Liver (tissue), 9 donors: Measurements from ENCODE around the gene LYRM1. TPM values are rescaled to one million over a fixed set of nuclear protein-coding genes. Genes with fewer than 3 reads are reported as not detected.
"Not testable (repeated sequence)": the region's sequence is repeated elsewhere in the genome, so short reads cannot be mapped to it uniquely, and the experiment has no call there.

Source experiments
- DNase-seq: peaks from one replicate; pipeline ENCODE4 v3.0.0-alpha.2; 2017; ENCODE audit warnings: low spot score
- H3K27ac ChIP-seq, 2 donors: one replicate each; pipeline ENCODE4 v1.7.0; 2013; ENCODE audit warnings: inconsistent platforms in 2 of 2, low read length in 2 of 2, control low read depth in 1 of 2, low read depth in 1 of 2, mild to moderate bottlenecking in 1 of 2
- H3K27me3 ChIP-seq, 4 donors: one replicate each; pipeline versions ENCODE4 v1.6.1 to v1.7.0; 2013; ENCODE audit warnings: low read length in 3 of 4, inconsistent platforms in 1 of 4, mild to moderate bottlenecking in 1 of 4, moderate library complexity in 1 of 4; ENCODE audit not compliant: control insufficient read depth in 4 of 4, insufficient read depth in 4 of 4
- H3K36me3 ChIP-seq, 4 donors: one replicate each; pipeline versions ENCODE4 v1.6.1 to v1.7.0; 2013; ENCODE audit warnings: low read length in 3 of 4, mild to moderate bottlenecking in 3 of 4, low read depth in 1 of 4, moderate library complexity in 1 of 4; ENCODE audit not compliant: control insufficient read depth in 4 of 4, insufficient read depth in 3 of 4
- H3K4me1 ChIP-seq, 4 donors: one replicate each; pipeline versions ENCODE4 v1.6.1 to v1.7.0; 2013; ENCODE audit warnings: low read length in 3 of 4, mild to moderate bottlenecking in 3 of 4, moderate library complexity in 1 of 4; ENCODE audit not compliant: control insufficient read depth in 4 of 4, insufficient read depth in 4 of 4
- H3K4me3 ChIP-seq, 3 donors: one replicate each; pipeline versions ENCODE4 v1.6.1 to v1.7.0; 2013; ENCODE audit warnings: low read length in 3 of 3, control low read depth in 1 of 3, low read depth in 1 of 3, mild to moderate bottlenecking in 1 of 3
- H3K9ac ChIP-seq, 2 donors: one replicate each; pipeline ENCODE4 v1.7.0; 2013; ENCODE audit warnings: low read length in 2 of 2, mild to moderate bottlenecking in 2 of 2, moderate library complexity in 2 of 2, control low read depth in 1 of 2, low read depth in 1 of 2
- H3K9me3 ChIP-seq, 4 donors: one replicate each; pipeline versions ENCODE4 v1.6.1 to v1.7.0; 2013; ENCODE audit warnings: low read length in 3 of 4; ENCODE audit not compliant: control insufficient read depth in 4 of 4
- EGR1 ChIP-seq, 2 donors: IDR thresholded peaks; 2 replicates each; pipeline ENCODE4 v1.6.1; 2016 to 2018; ENCODE audit warnings: antibody characterized with exemption in 2 of 2, low read depth in 2 of 2
- GABPA ChIP-seq, 2 donors: IDR thresholded peaks in 1 of 2; conservative IDR thresholded peaks in 1 of 2; 2 replicates each; pipeline ENCODE4 v1.6.1; 2016; ENCODE audit warnings: antibody characterized with exemption in 2 of 2, mild to moderate bottlenecking in 1 of 2, moderate library complexity in 1 of 2
- HNF4A ChIP-seq, 2 donors: conservative IDR thresholded peaks; 2 replicates each; pipeline ENCODE4 v1.6.1; 2016; ENCODE audit warnings: antibody characterized with exemption in 2 of 2, mild to moderate bottlenecking in 2 of 2
- NR2F2 ChIP-seq: IDR thresholded peaks from 2 replicates; pipeline ENCODE4 v1.6.1; 2016; ENCODE audit warnings: antibody characterized with exemption
- YY1 ChIP-seq: IDR thresholded peaks from 2 replicates; pipeline ENCODE4 v1.6.1; 2016; ENCODE audit warnings: antibody characterized with exemption, mild to moderate bottlenecking
- WGBS: extraction: QIAGEN DNeasy Blood & Tissue Kit; methylation state at CpG from one replicate; pipeline ENCODE4 v1.1.7; 2013; 5-methylcytosine and 5-hydroxymethylcytosine counted together
- polyA plus RNA-seq, 2 donors: library from polyadenylated mRNA; stranded (reverse) in 1 of 2; unstranded in 1 of 2; fragments of 200-250 nt in 1 of 2; fragments of >200 nt in 1 of 2; fragmentation: Nextera tagmentation in 1 of 2; extraction: Ambion mirVana in 1 of 2; gene quantifications; one replicate each; pipeline versions ENCODE4 v1.2.1 to v1.2.3, GENCODE V29; 2013 to 2015
- total RNA-seq, 2 donors: library from RNA; depleted of rRNA; stranded (reverse); fragments of >200 nt; gene quantifications; one replicate each; pipeline ENCODE4 v1.2.3, GENCODE V29; 2014
- TF ChIP-seq, protein P1 (sequence below): IDR thresholded peaks from 2 replicates; pipeline ENCODE4 v1.6.1; 2016; ENCODE audit warnings: antibody characterized with exemption
- donor health status: healthy.
- donor health status: healthy.
- donor health status: healthy.
- donor health status: healthy.
- donor health status: healthy.

LYRM1 gene
- total and polyA plus RNA-seq, 4 donors: 33.2 to 57.3 (median 50.8) TPM

DNA sequence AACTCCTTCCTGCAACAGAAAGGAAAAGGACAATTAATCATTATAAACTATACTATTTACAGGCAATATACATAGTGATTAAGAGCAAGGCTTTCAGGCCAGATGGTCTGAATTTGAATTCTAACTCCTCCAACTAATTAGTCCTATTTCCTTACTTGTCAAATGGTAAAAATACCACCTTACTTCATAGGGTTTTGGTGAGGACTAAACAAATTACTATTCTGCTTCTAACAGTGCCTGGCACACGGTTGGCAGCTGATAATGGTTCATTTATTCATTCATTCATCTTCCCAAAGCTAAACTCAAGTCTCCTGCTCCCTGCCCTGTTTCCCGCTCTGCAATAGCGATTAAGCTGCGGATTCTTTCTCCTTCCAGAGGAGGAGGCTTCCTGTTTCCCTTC is 40.2 kb upstream of the LYRM1 start:
- H3K9ac ChIP-seq: no peak overlapping the region

DNA sequence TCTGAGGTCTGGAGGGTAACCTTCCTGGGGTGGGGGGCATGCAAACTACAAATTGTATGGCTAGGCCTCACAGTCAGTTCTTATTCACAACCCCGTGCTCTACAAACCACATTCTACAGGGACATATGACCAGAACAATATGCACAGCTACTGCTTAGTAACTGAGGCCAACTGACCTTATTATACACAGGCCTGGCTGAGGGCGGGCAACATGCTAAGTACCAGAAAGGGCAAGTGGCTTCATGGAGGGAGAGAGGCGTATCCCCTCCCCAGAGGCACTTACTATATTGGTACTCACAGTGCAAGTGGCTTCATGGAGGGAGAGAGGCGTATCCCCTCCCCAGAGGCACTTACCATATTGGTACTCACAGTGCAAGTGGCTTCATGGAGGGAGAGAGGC is 39.6 kb upstream of the LYRM1 start:
- WGBS: 91% methylated on average over 4 of the region's 4 CpGs
- H3K9ac ChIP-seq, DNase-seq, H3K27ac ChIP-seq, H3K4me3 ChIP-seq, H3K9me3 ChIP-seq, H3K4me1 ChIP-seq, H3K27me3 ChIP-seq: not testable (repeated sequence)
- peaks cover 2 to 28% (median 16%) of the 10 kb centered on the region in 4 donors for H3K36me3 ChIP-seq

More for the DNA sequence above, 40.2 kb upstream of the LYRM1 start:
- Histone ChIP-seq H3K4me3 (no peak overlapping the region), H3K36me3 (peaks cover 2 to 28% (median 20%) of the 10 kb centered on the region in 4 donors), H3K4me1 (peaks cover 0 to under 1% (median 0%) of the 10 kb centered on the region in 4 donors), H3K27ac (no peak overlapping the region), H3K9me3 (no peaks in the 10 kb centered on the region), H3K27me3 (no peaks in the 10 kb centered on the region)
- TF ChIP-seq HNF4A (conservative IDR thresholded peaks at IDR 0.05) (no peak), EGR1 (IDR thresholded peaks at IDR 0.05; ENCODE audit: low read depth in 2 of 2) (no peak), YY1 (no peak)
- TF ChIP-seq, protein P1, sequence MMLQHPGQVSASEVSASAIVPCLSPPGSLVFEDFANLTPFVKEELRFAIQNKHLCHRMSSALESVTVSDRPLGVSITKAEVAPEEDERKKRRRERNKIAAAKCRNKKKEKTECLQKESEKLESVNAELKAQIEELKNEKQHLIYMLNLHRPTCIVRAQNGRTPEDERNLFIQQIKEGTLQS: no peak
- DNase-seq: no peak
- WGBS: 88% methylated on average over 4 of the region's 4 CpGs

DNA sequence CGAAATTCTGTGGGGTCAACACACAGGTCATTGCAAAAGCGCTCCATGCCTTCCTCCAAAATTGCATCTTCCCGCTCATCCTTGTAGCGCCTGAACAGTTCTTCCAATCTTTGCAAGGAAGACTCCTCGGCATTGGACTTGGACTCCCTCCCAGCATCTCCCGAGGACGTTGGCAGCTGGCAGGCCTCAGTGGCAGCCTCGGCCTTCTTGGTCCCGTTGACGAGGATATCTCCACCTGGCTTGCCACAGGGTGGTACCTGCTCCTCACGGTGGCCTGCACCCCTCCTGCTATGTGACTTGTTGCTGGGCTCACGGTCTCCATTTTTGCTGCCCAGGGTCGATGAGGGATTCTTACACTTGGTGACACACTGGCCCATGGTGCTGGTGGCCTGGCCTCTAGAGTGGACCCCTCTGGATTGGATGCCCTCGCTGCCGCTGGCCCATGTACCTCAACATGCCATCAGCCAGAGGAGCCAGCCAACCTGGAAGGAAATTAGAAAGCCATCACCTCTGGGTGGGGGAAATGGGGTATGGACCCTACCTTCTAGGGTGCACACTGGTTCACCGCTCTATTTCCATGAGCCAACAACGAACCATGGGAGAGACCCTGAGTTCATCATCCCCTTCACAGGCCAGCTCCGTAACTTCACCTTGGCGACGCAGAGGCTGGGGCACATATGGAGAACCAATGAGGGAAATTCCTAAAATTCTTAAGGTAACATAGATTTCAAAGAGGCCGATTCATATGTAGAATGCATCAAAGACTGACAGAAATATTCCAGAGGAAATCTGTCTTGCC is 38.2 kb upstream of the LYRM1 start:
- H3K27ac ChIP-seq: no peak overlapping the region
- no peaks in the 10 kb centered on the region for H3K27me3 ChIP-seq
- no peak for TF ChIP-seq GABPA (IDR thresholded peaks at IDR 0.05 in 1 of 2, conservative IDR thresholded peaks at IDR 0.05 in 1 of 2)
- no peak for TF ChIP-seq NR2F2
- TF ChIP-seq, protein P1: no peak
- 96% methylated on average over 21 of the region's 21 CpGs for WGBS
- no peak overlapping the region for H3K4me3 ChIP-seq
- H3K36me3 ChIP-seq: peaks cover 2 to 28% (median 16%) of the 10 kb centered on the region in 4 donors
- H3K9me3 ChIP-seq: no peaks in the 10 kb centered on the region
- no peak for DNase-seq
- H3K4me1 ChIP-seq: peaks cover 6 to 16% (median 10%) of the 10 kb centered on the region in 4 donors
- no peak overlapping the region for H3K9ac ChIP-seq

DNA sequence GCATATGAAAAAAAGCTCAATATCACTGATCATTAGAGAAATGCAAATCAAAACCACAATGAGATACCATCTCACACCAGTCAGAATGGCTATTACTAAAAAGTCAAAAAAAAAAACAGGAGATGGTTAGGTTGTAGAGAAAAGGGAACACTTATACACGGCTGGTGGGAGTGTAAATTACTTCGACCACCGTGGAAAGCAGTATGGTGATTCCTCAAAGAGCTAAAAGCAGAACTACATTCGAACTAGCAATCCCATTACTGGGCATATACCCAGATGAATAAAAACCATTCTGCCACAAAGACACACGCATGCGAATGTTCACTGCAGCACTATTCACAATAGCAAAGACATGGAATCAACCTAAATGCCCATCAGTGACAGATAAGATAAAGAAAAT is 36.2 kb upstream of the LYRM1 start:
- H3K27ac ChIP-seq, H3K9me3 ChIP-seq, H3K4me3 ChIP-seq, H3K9ac ChIP-seq, DNase-seq, H3K27me3 ChIP-seq: not testable (repeated sequence)
- WGBS: 92% methylated on average over 6 of the region's 6 CpGs
- peaks cover 6 to 36% (median 29%) of the 10 kb centered on the region in 4 donors for H3K4me1 ChIP-seq
- H3K36me3 ChIP-seq: peaks cover 2 to 24% (median 16%) of the 10 kb centered on the region in 4 donors
